Stimulated activated CD4-positive, alpha-beta T cell treated with anti-CD3 and anti-CD28 coated beads, Interleukin-1b, Interleukin-23, amount 100 ng/mL, for 1 hour (primary cell): Measurements from ENCODE around the gene LCLAT1.
"Not testable (repeated sequence)": the region's sequence is repeated elsewhere in the genome, so short reads cannot be mapped to it uniquely, and the experiment has no call there.

Experiments used
- DNase-seq, 2 donors: peaks; one replicate each; pipeline ENCODE4 v3.0.0-alpha.2; 2020; ENCODE audit warnings: low read depth in 2 of 2

LCLAT1 gene

DNA sequence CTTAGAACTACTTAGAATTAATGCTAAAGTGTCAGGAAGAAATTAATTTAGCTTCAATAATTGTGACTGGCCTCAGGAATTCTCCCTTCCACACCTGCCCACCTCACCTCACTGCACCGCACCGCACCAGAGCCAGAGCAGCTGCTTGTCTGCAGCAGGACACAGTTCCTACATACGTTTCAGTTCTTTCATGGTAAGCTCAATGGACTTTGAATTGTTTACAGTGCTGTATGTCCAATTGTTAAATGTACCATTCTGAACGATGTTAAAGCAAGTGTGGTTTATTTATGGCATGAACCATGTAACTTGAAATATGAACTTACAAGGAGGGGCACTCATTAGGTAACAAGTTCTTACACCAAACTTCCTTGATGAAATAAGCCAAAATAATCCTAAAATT lies 196.0 kb downstream of the LCLAT1 start:
- not testable (repeated sequence) for DNase-seq

DNA sequence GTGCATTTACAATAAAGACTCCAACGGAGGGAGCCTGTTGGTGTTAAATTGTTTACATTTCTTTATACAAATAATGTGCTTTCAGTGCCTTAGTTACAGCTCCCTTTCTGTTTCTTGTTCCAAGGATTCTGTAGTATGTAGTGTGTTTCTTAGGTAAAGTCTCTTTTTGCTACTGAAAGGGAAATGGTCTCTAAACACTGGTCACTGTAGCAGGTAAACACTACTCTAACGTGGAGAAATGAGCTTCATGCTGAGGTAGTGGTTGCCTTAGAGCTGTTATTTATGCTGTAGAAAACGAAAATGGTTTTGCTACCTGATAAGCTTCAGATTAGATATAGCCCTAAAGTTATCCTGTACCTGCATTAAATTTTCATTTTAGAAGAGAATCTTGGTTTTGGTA lies 196.6 kb downstream of the LCLAT1 start:
- DNase-seq = no peak

DNA sequence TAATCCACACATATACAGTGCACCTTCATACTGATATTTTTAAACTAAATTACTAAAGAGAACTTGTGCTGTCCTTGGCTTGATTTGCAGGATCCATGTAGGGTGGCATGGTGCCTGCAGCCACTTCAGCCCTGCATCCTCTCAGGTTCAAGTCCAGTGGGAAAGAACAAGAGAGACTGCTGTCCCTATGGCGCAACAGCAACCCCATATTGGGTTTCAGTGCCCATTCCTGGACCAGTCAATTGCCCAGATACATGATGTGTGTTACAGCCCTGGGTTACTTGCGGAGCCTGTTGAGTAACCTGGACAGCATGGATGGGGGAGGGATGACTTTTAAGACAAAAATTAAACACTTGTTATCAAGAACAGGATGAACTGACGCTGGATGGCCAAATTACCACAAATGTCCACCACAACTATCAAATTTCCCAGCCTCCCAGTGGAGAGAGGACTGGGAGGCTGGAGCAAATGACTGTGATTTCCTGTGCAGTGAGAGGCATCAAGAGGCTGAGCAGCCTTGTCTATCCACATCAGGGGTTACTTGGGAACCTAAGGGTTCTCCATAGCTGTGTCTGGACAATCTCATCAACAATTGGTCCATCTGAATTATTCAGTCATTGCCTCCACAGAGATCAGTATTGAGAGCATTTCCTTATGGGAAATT lies 198.2 kb downstream of the LCLAT1 start:
- no peak for DNase-seq

DNA sequence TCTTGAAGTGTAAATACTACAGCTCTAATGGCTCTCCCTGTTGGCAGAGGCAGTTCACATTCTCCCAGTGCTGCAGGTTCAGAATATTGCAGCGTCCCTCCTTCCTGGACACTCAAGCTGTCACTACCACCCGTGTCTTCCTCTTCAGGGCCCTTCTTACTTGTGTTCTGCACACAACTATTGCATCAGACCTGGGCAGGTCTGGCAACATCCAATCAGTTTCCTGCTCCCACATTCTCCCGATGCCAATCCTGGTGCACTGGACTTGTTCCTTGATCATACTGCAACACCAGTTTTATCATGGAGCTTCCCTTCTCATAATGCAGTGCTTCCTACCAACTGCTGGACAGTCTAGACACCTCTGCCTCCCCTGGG lies 198.7 kb downstream of the LCLAT1 start:
- no peak for DNase-seq

DNA sequence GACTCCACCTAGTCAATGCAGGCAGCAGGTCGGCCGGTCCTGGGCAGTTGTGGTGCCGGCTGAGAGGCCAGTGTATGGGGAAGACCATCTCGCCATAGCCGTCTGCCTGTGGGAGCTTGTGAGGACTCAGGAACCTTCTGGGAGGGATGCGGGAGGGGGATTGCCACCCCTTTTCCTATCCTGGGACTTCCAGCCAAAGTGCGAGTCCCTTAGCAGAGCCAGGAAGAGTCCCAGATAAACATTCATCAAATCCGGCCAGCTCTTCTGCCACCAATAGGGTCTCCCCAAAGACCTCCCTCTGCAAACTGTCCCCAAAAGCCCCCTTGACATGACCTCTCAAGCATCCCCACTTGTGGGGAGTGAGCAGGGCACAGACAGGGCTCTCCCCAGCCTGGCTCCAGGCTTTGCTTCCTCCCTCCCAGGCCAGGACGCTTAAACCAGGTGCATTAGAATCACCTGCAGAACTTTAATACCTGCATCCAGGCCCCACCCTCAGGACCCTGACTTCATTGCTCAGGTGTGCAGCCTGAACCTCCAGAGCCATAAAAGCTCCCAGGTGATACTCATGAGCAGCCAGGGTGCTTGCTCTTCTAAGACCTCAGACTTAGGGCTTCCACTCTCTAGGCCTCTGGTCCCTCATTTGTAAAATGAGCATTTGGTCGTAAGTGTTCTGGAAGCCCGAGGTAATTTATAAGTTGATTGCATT lies 200.9 kb downstream of the LCLAT1 start:
- DNase-seq = no peak

DNA sequence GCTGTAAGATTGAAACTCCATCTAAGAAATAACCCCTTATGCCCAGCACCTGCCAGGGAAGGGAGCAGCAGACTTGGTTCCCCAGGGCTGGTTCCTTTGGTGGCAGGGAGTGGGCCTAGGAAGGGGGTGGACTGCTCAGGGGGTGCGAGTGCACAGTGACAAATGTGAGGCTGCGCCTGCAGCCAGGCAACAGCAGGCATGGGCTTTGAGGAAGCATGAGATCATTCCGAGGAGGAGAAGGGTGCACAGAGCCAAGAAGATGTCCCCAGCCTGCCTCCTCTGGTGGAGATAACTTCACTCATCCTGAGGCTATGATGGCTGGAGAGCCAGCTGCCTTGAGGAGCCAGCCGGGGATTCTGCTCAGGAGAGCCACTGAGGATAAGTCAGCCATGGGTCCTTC lies 202.2 kb downstream of the LCLAT1 start:
- DNase-seq = no peak

DNA sequence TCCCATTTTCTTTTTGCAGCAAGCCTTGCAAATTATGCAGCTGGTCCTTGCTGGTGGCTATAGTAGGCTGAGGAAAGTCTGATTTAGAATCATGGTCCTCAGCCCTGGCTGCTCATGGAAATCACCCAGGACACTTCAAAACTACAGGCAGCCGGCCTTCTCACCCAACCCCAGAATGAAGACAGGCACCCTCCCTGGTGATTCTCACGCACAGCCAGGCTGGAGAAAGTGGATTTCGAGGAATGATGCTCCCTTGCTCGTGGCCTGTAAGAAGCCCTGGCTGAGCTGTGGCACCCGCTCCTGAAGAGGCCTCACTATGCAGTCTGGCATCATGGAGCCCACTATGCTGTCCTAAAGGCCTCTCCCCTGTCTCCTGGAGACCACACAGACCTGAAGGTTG lies 202.8 kb downstream of the LCLAT1 start:
- no peak for DNase-seq

DNA sequence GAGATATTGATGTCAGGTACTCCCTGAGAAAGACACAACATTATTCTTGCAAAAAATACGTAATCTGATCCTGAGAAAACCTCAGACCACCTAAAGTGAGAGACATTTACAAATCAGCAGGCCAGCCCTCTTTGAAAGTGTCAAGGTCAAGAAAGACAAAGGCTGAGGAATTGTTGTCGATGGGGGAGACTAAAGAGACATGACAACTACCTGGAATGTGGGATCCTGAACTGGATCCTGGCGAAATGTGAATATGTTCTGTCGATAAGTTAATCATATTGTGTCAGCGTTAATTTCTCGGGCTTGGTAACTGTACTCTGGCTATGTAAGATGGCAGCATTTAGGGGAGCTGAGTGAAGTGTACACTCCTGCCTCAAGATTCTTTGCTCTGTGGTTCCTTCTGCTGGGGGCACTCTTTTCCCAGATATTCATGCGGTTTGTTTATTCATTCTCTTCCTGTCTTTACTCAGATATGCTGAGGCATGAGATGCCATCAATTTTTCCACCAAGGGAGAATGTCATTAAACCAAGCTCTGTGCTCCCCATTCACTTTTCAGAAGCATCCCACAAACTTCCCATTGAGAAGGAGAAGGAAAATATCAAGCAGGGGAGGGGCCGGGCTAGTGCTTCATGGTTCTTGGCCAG lies 205.3 kb downstream of the LCLAT1 start:
- DNase-seq = no peak

DNA sequence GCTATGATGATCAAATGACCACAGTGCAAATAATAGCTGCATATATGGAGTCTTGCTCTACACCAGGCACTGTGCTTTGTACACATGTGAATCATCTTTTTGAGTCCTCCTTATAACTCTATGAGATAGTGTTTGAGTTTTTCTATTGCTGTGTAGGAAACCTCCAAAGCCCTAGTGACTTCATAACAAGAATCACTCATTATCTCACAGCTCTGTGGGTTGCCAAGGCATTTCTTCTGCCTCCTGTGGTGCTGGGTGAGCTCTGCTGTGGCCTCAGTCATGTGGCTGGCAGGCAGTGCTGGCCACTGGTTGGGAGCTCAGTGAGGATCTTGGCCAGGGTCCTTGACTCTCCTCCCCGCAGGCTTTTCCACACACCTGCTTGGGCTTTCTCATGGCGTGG lies 206.8 kb downstream of the LCLAT1 start:
- DNase-seq = no peak

DNA sequence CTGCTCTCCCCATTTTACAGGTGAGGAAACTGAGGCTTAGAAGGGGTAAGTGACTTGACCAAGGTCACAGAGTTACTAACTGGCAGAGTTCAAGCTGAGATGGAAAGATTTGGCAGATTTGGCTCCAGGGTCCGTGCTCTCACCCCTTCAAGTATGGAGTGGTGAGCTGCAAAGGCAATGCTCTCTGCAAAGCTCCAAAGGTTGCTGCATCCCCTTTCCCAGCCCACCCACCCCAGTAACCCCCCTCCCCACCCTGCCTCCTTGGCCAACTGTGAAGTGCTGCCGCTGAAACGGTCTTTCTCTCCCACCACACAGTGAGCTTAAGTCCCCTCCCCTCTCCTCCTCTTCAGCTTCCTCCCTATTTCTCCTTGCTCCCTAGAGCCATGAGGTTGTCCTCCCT lies 207.4 kb downstream of the LCLAT1 start:
- DNase-seq = no peak

DNA sequence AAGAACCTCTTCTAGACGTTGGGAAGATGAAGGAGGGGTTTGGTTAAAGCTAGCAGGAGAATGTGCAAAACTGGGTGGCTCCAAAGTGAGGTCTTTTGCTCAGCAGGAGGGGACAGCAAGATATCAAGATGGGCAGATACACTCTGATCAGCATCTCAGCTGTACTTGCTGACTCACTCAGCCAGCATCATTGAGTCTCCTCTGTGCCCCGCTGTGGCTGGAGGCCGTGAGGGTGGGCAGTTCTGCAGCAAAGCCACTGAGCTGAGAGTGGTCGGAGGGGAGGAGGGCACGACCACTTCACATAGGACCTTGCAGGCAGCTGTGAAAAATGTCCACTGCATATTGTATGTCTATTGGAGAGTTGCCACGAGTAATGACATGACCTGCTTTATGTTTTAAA lies 208.2 kb downstream of the LCLAT1 start:
- no peak for DNase-seq

DNA sequence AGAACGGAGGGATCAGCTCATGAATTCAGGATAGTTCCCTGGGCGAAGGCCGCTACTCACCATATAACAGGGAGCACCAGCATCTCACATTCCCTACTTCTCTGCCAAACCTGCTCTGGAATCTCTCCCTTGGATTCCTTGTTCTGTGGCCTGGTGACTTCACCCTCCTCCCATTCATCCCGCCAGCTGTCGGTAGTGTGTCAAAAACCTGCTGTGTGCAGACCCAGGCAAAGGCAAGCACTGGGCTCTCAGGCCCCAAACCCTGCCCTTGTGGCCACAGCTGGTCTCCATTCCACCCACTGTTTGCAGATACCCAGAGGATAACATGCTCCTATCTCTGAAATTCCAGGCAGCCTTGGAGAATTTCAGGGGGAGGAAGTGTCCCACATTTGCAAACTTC lies 208.6 kb downstream of the LCLAT1 start:
- no peak for DNase-seq

DNA sequence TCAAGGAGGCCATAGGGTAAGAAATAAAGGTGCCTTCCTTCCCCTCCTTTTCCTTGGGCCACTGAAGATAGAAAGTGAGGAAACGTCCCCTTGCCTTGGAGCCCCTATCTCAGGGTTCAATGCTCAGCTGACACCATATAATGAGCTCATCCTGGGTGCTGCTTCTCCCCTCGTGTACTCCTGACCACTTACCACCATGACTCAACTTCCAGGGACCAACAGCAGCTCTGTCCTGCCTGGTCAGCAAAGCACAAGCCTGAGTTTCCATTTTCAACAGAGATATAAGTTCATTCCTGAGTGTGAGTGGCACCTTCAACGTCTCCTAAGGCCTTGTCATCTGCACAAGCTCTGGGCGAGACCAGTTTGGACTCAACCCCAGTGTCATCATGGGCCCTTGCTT lies 209.0 kb downstream of the LCLAT1 start:
- DNase-seq = no peak

DNA sequence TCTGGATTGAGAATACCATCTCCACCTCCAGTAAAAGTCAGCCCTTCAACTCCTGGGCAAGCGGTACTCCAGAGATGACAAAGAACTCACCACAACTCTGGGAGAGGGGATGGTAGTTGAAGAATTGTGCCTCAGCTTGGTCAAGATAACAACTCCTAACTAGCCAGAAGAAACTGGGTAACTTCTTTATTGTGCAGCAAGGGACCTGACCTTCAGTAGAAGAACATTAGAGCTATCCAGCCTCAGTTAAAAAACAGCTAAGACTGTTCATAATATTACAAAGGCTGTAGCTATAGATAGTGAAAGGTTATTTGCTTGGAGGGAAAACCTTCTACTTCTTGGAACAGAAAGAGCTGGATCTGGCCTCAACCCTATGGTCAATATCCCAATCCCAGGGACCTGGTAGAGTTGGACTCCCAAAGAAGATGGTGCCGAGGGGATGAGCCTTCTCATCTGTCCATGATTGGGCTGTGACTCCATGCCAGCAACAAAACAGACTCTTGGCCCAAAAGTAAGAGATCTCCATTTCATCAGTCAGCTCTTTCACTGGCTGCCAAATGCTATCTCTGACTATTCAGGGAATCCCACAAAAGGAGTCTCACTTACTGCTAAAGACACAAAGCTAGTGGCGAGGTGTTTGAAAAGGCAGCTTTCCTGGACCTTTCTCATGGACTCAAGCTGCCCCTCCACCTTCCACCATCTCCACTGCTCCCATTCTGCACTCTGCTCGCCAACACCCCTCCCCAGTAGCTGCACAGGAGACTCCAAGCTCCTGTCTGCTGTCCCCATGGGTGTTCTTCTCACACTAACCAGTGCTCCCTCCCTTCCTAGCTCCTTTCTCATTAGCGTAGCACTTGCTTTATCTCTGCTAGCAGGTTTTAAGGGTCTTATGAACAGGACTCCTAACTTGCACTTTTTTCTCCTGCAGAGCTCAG lies 214.4 kb downstream of the LCLAT1 start:
- DNase-seq = no peak

DNA sequence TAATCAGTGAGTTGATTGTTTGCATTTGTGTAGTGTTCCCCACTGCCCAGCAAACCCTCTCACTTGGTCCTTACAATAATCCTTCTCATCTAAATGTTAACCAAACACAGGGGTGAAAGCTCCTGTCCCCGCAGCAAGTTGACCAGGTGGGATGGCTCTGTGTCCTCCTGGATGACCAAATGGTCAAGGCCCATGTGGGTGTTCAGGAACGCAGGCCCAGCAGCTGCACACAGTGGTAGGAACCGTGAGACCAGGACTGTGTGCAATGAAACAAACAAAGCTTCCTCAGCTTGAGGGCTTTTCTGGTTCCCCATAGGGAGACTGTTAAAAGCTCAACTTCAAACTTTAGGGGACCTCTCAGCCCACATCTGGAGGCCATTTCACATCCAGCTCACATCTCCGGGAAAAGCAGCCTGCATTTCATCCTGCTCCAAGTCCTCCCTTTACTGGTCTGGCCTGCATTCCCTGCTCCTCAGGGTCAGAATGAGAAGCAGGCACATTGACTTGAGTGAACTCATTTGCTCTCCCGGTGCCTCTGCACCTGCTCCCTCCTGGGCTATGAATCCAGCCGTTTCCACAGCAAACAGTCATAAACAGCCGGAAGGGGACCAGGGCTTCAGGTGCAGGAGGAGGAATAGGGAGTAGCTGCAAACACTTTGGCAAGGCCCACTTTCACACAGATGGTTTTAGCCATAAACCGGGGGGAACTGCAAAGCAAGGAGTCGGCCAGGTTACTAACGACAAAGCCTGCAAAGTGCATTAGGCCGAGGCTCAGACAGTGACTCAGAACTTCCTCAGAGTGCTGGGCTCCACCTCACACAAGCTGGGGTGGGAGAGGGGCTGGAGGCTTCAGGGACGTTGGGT lies 215.5 kb downstream of the LCLAT1 start:
- DNase-seq = no peak

DNA sequence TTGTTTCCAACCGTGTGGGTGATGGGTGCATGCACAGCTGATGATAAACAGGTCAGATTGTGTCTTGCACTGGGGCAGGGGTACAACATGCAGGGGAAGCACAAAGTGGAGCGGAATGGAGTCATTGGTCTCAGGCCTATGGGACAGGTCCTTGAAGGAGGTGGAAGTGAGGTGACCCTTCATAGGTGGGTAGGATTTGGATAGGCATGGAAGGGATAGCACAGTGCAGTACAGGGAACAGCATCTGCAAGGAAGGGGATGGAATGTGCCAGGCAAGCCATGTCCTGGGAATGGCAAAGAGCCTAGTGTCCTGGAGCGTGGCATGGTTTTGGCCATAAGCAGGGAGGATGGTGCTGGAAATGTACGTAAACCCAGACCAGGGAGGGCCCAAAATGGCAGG lies 216.3 kb downstream of the LCLAT1 start:
- DNase-seq = no peak

DNA sequence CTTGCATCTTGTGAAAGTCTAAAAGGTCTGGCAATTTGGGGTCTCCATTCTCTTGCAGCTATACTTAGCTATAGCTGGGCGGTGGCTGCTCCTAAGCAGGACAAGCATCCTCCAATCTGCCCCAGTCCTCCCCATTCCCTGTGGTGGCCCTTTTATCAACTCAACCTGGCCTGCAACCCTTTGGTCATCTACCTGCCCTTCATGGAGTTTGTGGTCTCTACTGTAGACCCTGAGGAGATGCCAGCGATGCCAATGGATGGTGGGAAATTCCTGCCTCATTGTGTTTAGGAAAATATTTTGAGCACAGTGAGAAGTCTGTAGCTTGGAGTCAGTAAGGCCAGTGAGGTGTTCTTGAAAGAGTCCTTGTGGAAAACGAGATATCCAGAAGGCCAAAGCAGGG lies 216.8 kb downstream of the LCLAT1 start:
- DNase-seq = no peak

DNA sequence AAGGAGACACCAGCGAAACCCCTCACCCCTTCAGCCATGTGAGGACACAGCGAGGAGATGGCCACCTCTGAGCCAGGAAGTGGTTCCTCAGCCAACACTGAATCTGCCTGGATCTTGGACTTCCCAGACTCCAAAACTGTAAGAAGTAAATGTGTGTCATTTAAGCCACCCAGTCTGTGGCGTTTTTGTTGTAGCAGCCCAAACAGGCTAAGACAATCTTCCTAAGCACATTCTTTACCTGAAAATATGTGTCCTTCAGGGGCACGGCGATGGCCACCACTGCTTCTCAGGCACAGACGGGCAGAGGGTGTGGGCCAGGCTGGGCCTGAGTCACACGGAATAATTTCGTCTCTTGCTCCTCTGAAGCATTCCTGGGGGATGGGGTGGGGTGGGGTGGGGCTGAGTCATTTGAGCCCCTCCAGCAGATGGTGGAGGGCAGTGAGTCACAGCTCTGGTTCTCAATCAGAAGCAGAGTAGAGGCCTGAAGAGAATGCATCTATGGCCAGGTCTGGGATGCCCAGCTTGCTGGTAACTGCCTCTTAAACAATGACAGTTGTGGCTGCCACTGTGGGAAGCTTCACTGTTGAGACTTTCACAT lies 217.8 kb downstream of the LCLAT1 start:
- no peak for DNase-seq

DNA sequence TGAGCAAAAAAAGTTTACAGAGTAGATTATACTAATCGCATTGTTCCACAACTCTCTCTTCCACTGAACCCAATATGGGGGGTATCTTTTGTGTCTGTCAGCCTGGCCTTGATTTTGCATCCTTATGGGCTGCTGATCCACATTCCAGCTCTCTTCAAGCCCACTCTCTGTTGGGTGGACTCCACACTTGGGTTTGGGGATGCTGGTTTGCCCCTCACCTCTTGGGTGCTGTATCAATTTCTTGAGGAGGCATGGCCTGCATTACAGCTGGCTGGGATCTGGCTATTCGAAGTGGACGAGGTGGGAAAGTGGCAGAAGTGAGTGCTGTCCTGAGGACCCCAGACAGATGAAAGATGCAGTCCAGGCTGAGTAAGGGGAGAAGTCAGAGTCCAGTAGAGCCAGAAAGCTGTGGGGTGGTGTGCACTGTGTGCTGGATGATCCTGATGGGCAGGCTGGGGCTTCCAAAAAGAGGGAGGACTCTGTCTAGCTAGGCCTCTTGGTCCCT lies 218.8 kb downstream of the LCLAT1 start:
- no peak for DNase-seq

DNA sequence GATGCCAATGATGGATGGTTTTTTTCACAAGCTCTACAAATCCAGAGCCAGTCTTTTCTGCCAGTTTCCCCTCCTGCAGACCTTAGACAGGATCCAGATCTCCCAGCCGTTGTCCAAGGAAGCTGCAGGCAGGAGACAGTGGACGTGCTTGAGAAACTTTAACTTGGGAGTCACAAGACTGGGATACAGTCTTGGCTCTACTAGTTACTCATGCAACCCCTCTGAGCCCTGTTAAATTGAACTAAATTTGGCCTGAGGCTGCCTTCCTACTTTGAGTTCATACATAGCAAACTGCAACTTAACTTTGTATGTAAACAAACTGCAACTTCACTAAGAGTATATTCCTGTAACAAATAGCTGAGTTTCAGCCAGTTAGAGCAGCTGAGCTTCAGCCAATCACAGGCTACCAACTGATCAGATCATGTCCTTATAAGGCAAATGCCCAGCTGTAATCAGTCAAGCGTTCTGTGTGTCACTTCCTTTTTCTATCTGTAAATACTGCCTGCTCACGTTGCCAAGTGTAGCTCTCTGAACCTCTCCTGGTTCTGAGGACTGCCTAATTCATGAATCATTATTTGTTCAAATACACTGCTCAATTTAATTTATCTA lies 219.3 kb downstream of the LCLAT1 start:
- DNase-seq = no peak
